GM12878 (cell line): ENCODE data around the gene SMAP1. TPM values are rescaled to one million over a fixed set of nuclear protein-coding genes. Genes with fewer than 3 reads are reported as not detected.
A peak's percentile ranks its signal among the peaks of the same experiment; 100 is the strongest.

Experiments
- ATAC-seq: fragments of 200-7000 bp; cut with Tn5 transposase; 3 replicates; pipeline ENCODE4 v1.9.1; 2020; ENCODE audit warnings: mild to moderate bottlenecking, moderate library complexity
- BruUV-seq: library from RNA; stranded (reverse); fragments of 400-500 nt; replicated peaks from 2 replicates; lab custom pipeline; 2021; lab: Mats Ljungman, UMichigan
- CTCF ChIA-PET: fragments of 300-600 bp; sonication (Branson Sonifier 250); formaldehyde crosslinking; extraction: SDS; loops from one replicate; lab custom pipeline; 2021; ENCODE audit warnings: inconsistent platforms; lab: Yijun Ruan, JAX
- POLR2A ChIA-PET: fragments of 350-600 bp; formaldehyde crosslinking; extraction: SDS; loops from one replicate; lab custom pipeline; 2021; ENCODE audit warnings: inconsistent platforms; lab: Charles Lee
- RAD21 ChIA-PET: fragments of 300-600 bp; sonication (Branson Sonifier 250); formaldehyde crosslinking; loops from one replicate; lab custom pipeline; 2023; ENCODE audit warnings: antibody characterized with exemption; ENCODE audit not compliant: unreplicated experiment; lab: Charles Lee
- SMC1A ChIA-PET: fragments of 300-600 bp; sonication (Branson Sonifier 250); formaldehyde crosslinking; loops from one replicate; lab custom pipeline; 2023; ENCODE audit not compliant: unreplicated experiment, uncharacterized antibody; lab: Charles Lee
- DNase-seq: peaks from one replicate; pipeline ENCODE4 v3.0.0-alpha.2; 2011; ENCODE audit warnings: low read depth, low spot score
- FAIRE-seq: peaks from 3 replicates; lab custom pipeline; 2011; peaks lifted over from hg19 to GRCh38; lab: Jason Lieb, UNC
- H2AFZ ChIP-seq: 2 replicates; pipeline ENCODE4 v1.6.0; 2011; ENCODE audit warnings: low read depth, low read length, control low read depth; ENCODE audit not compliant: control insufficient read depth
- H3K27ac ChIP-seq: 2 replicates; pipeline ENCODE4 v1.5.1; 2011; ENCODE audit warnings: control low read depth; ENCODE audit not compliant: control insufficient read depth, insufficient read depth
- H3K27me3 ChIP-seq, 2 experiments: replicated peaks in 1 of 2; 2 replicates each; pipeline versions ENCODE4 v1.6.0 to v1.6.1; 2011; ENCODE audit warnings: low read length in 1 of 2; ENCODE audit not compliant: control insufficient read depth in 2 of 2, insufficient read depth in 2 of 2
- H3K36me3 ChIP-seq, 2 experiments: 2 replicates each; pipeline ENCODE4 v1.5.1; 2011; ENCODE audit warnings: low read length in 1 of 2; ENCODE audit not compliant: control insufficient read depth in 2 of 2, insufficient read depth in 2 of 2
- H3K4me1 ChIP-seq: 2 replicates; pipeline ENCODE4 v1.6.1; 2011; ENCODE audit warnings: mild to moderate bottlenecking, low read length, moderate library complexity, mixed read lengths; ENCODE audit not compliant: control insufficient read depth, insufficient read depth
- H3K4me2 ChIP-seq: 2 replicates; pipeline ENCODE4 v1.6.0; 2011; ENCODE audit warnings: control low read depth; ENCODE audit not compliant: control insufficient read depth, insufficient read depth
- H3K4me3 ChIP-seq: fragments of 200-600 bp; sonication (generic); 2 replicates; pipeline ENCODE4 v1.5.1; 2016
- H3K79me2 ChIP-seq: 2 replicates; pipeline ENCODE4 v1.6.0; 2011; ENCODE audit warnings: low read length; ENCODE audit not compliant: control insufficient read depth, insufficient read depth
- H3K9ac ChIP-seq: 2 replicates; pipeline ENCODE4 v1.8.0; 2011; ENCODE audit warnings: low read length, control low read depth, mixed read lengths; ENCODE audit not compliant: control insufficient read depth, insufficient read depth
- H3K9me3 ChIP-seq: replicated peaks from 3 replicates; pipeline ENCODE4 v1.5.1; 2011; ENCODE audit warnings: mild to moderate bottlenecking, low read length; ENCODE audit not compliant: control insufficient read depth, insufficient read depth
- H4K20me1 ChIP-seq: 2 replicates; pipeline ENCODE4 v1.6.0; 2011; ENCODE audit not compliant: control insufficient read depth, insufficient read depth
- ASH2L ChIP-seq: fragments of 300-600, 200-600 bp; sonication (generic); IDR thresholded peaks from 2 replicates; pipeline ENCODE4 v1.6.1; 2017; ENCODE audit warnings: low read depth, mild to moderate bottlenecking, borderline replicate concordance
- CBX3 ChIP-seq: fragments of 200-600 bp; sonication (generic); IDR thresholded peaks from 2 replicates; pipeline ENCODE4 v1.6.1; 2016; ENCODE audit warnings: low read depth, borderline replicate concordance
- CREB1 ChIP-seq: IDR thresholded peaks from 2 replicates; pipeline ENCODE4 v1.6.1; 2012; ENCODE audit warnings: low read depth, mild to moderate bottlenecking, inconsistent platforms
- IKZF2 ChIP-seq, 2 experiments: fragments of 450-650 bp; IDR thresholded peaks; 2 replicates each; pipeline ENCODE4 v1.6.1; 2017; ENCODE audit warnings: mild to moderate bottlenecking in 2 of 2, moderate library complexity in 2 of 2
- IRF4 ChIP-seq: IDR thresholded peaks from 2 replicates; pipeline ENCODE4 v1.6.1; 2011; ENCODE audit warnings: low read depth, low read length
- JUNB ChIP-seq: IDR thresholded peaks from 2 replicates; pipeline ENCODE4 v1.6.1; 2016; ENCODE audit warnings: antibody characterized with exemption, mild to moderate bottlenecking
- NBN ChIP-seq: fragments of 450-650 bp; IDR thresholded peaks from 2 replicates; pipeline ENCODE4 v1.6.1; 2016
- NR2F1 ChIP-seq: fragments of 450-650 bp; conservative IDR thresholded peaks from 2 replicates; pipeline ENCODE4 v1.6.1; 2017; ENCODE audit warnings: mild to moderate bottlenecking
- NRF1 ChIP-seq: conservative IDR thresholded peaks from 2 replicates; pipeline ENCODE4 v1.6.1; 2011; ENCODE audit warnings: mild to moderate bottlenecking, low read depth, low read length, improper control_type of control experiment
- POLR2A ChIP-seq: IDR thresholded peaks from 2 replicates; pipeline ENCODE4 v1.6.1; 2011; ENCODE audit warnings: low read depth, mild to moderate bottlenecking, low read length
- RFX5 ChIP-seq: IDR thresholded peaks from 2 replicates; pipeline ENCODE4 v1.6.1; 2011; ENCODE audit warnings: low read depth, low read length, improper control_type of control experiment
- SMAD5 ChIP-seq: IDR thresholded peaks from 2 replicates; pipeline ENCODE4 v1.6.1; 2016; ENCODE audit warnings: antibody characterized with exemption, low read depth
- TBL1XR1 ChIP-seq: IDR thresholded peaks from 2 replicates; pipeline ENCODE4 v1.6.1; 2012; ENCODE audit warnings: low read depth, low read length, improper control_type of control experiment
- TCF12 ChIP-seq: IDR thresholded peaks from 2 replicates; pipeline ENCODE4 v1.6.1; 2011; ENCODE audit warnings: low read depth, mild to moderate bottlenecking, low read length
- TCF7 ChIP-seq: IDR thresholded peaks from 2 replicates; pipeline ENCODE4 v1.6.1; 2014; ENCODE audit warnings: antibody characterized with exemption, borderline replicate concordance
- ZNF24 ChIP-seq: fragments of 450-650 bp; IDR thresholded peaks from 2 replicates; pipeline ENCODE4 v1.6.1; 2017; ENCODE audit warnings: antibody characterized with exemption, mild to moderate bottlenecking
- WGBS: methylation state at CpG from one replicate; pipeline ENCODE4 v1.1.6; 2016; ENCODE audit warnings: low lambda C conversion rate; ENCODE audit not compliant: insufficient replicate concordance, insufficient coverage; ENCODE audit errors: missing lambda C conversion rate; 5-methylcytosine and 5-hydroxymethylcytosine counted together
- in situ Hi-C: fragments of 300-500 bp; cut with MboI; formaldehyde crosslinking; loops from 9 replicates; pipeline ENCODE4 v1.14.3; 2018; ENCODE audit warnings: mixed read lengths
- intact Hi-C: fragments of 100-400 bp; cut with micrococcal nuclease; formaldehyde crosslinking; loops from one replicate; pipeline ENCODE4 v1.14.2; 2022; ENCODE audit not compliant: unreplicated experiment
- polyA plus RNA-seq, 11 experiments: library from polyadenylated mRNA; depleted of rRNA in 4 of 11; unstranded in 6 of 11; stranded (reverse) in 5 of 11; fragments of >200 nt; fragmentation: Nextera tagmentation in 4 of 11; fragmentation: Illumina TruSeq in 1 of 11; extraction: Ambion mirVana in 4 of 11; extraction: Trizol in 1 of 11; gene quantifications; 1 replicate in 1 of 11; 2 replicates in 10 of 11; pipeline versions ENCODE4 v1.2.1 to v1.2.3, GENCODE V29; 2011 to 2016; ENCODE audit warnings: inconsistent platforms in 2 of 11, missing spikeins in 2 of 11, low read depth in 1 of 11
- total RNA-seq, 4 experiments: library from RNA; depleted of rRNA in 3 of 4; stranded (reverse); fragments of >200 nt in 3 of 4; fragmentation: Illumina TruSeq in 1 of 4; extraction: Trizol in 1 of 4; gene quantifications; 2 replicates each; pipeline versions ENCODE4 v1.2.1 to v1.2.3, GENCODE V29; 2013 to 2021
- TF ChIP-seq, protein P1 (sequence below): IDR thresholded peaks from 2 replicates; pipeline ENCODE4 v1.6.1; 2012; ENCODE audit warnings: low read depth, low read length, improper control_type of control experiment
- TF ChIP-seq, protein P2 (sequence below): fragments of 450-650 bp; IDR thresholded peaks from 2 replicates; pipeline ENCODE4 v1.6.1; 2017; ENCODE audit warnings: mild to moderate bottlenecking, moderate library complexity
- TF ChIP-seq, protein P3 (sequence below): fragments of 150-350 bp; IDR thresholded peaks from 2 replicates; pipeline ENCODE4 v1.6.1; 2014; ENCODE audit warnings: mild to moderate bottlenecking, low read depth, low read length

Gene SMAP1
- total and polyA plus RNA-seq, 10 of the 15 experiments (the other 5 are each of a cell fraction or from before 2014, with no cell fraction given) = 13.7 to 33.9 (median 25.3) TPM

- no peak for TF ChIP-seq TCF12
- no peak for TF ChIP-seq JUNB
- TF ChIP-seq NR2F1 = no peak
- no peak for TF ChIP-seq TBL1XR1
Measured at GRCh38 chr6:70666706-70667105, 977 bp upstream of the SMAP1 start (continued).

- in situ Hi-C loops (no loop called here), intact Hi-C loops (loop anchor here (5.0 kb wide), 2 partner anchors 100 to 255 kb away; partner anchors contain the start of genes FAM135A and SDHAF4)
- Histone ChIP-seq H3K27ac (peak overlapping the region; percentile 69), H3K36me3 (no peaks in the 10 kb centered on the region), H3K4me1 (peaks cover 4% of the 10 kb centered on the region; the same call in 1 of the 2 replicates), H2AFZ (peak overlapping the region; percentile 95), H3K27me3 (no peaks in the 10 kb centered on the region), H3K4me3 (peak overlapping the region; percentile 94; the same call in 1 of the 2 replicates), H3K9me3 (no peaks in the 10 kb centered on the region), H3K4me2 (peak overlapping the region; percentile 72), H3K9ac (peak overlapping the region; percentile 49; the same call in 1 of the 2 replicates), H3K79me2 (peaks cover 32% of the 10 kb centered on the region), H4K20me1 (no peaks in the 10 kb centered on the region)
- FAIRE-seq (no peak), DNase-seq (no peak), ATAC-seq (no peak)
- TSS peak; percentile 99 for BruUV-seq
- ChIA-PET CTCF (interaction anchor here (1.0 to 4.5 kb wide), 8 partner anchors 10 to 252 kb away, joined by 3 to 38 read pairs (median 6); partner anchors contain the start of gene SDHAF4), POLR2A (interaction anchor here (0.8 to 2.6 kb wide), 7 partner anchors 11 to 255 kb away, joined by 3 to 12 read pairs (median 11); partner anchors contain the start of genes FAM135A and SDHAF4), SMC1A (interaction anchor here (0.9 to 5.2 kb wide), 9 partner anchors 9 to 622 kb away, joined by 3 to 40 read pairs (median 7); partner anchors contain the start of gene SDHAF4), RAD21 (interaction anchor here (1.1 to 2.0 kb wide), 7 partner anchors 13 to 353 kb away, joined by 3 to 12 read pairs (median 5); partner anchors contain the start of genes FAM135A and SDHAF4)
- TF ChIP-seq CREB1 (no peak), ASH2L (no peak), IRF4 (no peak), NBN (0 out of 2 replicates have a peak, but pooled peaks have one; percentile 41), SMAD5 (0 out of 2 replicates have a peak, but pooled peaks have one; percentile 66), JUNB (no peak), TCF7 (no peak), IKZF2 (IDR thresholded peaks at IDR 0.05) (0 out of 4 replicates have a peak, but pooled peaks of 1 of the 2 experiments have one; percentile 15), NRF1 (peak; percentile 64; the same call in 1 of the 2 replicates), CBX3 (no peak), ZNF24 (no peak), POLR2A (no peak), RFX5 (no peak)
- TF ChIP-seq, protein P1, sequence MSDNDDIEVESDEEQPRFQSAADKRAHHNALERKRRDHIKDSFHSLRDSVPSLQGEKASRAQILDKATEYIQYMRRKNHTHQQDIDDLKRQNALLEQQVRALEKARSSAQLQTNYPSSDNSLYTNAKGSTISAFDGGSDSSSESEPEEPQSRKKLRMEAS = no peak
- TF ChIP-seq, protein P2, sequence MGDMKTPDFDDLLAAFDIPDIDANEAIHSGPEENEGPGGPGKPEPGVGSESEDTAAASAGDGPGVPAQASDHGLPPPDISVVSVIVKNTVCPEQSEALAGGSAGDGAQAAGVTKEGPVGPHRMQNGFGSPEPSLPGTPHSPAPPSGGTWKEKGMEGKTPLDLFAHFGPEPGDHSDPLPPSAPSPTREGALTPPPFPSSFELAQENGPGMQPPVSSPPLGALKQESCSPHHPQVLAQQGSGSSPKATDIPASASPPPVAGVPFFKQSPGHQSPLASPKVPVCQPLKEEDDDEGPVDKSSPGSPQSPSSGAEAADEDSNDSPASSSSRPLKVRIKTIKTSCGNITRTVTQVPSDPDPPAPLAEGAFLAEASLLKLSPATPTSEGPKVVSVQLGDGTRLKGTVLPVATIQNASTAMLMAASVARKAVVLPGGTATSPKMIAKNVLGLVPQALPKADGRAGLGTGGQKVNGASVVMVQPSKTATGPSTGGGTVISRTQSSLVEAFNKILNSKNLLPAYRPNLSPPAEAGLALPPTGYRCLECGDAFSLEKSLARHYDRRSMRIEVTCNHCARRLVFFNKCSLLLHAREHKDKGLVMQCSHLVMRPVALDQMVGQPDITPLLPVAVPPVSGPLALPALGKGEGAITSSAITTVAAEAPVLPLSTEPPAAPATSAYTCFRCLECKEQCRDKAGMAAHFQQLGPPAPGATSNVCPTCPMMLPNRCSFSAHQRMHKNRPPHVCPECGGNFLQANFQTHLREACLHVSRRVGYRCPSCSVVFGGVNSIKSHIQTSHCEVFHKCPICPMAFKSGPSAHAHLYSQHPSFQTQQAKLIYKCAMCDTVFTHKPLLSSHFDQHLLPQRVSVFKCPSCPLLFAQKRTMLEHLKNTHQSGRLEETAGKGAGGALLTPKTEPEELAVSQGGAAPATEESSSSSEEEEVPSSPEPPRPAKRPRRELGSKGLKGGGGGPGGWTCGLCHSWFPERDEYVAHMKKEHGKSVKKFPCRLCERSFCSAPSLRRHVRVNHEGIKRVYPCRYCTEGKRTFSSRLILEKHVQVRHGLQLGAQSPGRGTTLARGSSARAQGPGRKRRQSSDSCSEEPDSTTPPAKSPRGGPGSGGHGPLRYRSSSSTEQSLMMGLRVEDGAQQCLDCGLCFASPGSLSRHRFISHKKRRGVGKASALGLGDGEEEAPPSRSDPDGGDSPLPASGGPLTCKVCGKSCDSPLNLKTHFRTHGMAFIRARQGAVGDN = peak; percentile 90
- TF ChIP-seq, protein P3, sequence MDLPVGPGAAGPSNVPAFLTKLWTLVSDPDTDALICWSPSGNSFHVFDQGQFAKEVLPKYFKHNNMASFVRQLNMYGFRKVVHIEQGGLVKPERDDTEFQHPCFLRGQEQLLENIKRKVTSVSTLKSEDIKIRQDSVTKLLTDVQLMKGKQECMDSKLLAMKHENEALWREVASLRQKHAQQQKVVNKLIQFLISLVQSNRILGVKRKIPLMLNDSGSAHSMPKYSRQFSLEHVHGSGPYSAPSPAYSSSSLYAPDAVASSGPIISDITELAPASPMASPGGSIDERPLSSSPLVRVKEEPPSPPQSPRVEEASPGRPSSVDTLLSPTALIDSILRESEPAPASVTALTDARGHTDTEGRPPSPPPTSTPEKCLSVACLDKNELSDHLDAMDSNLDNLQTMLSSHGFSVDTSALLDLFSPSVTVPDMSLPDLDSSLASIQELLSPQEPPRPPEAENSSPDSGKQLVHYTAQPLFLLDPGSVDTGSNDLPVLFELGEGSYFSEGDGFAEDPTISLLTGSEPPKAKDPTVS = no peak
- 14% methylated on average over 15 of the region's 15 CpGs for WGBS
Measured at GRCh38 chr6:70667256-70667710, 400 bp upstream of the SMAP1 start.
